Gastrocnemius medialis (tissue), 4 donors: Measurements from ENCODE around the gene ADAR.

Experiments used
- POLR2A ChIP-seq, 2 donors: fragments of 450-650 bp; IDR thresholded peaks; one replicate each; pipeline ENCODE4 v1.6.1; 2017; ENCODE audit warnings: antibody characterized with exemption in 2 of 2, mild to moderate bottlenecking in 2 of 2, moderate library complexity in 2 of 2
- TF ChIP-seq, protein P1 (sequence below), 5 experiments: fragments of 450-650 bp in 3 of 5; fragments of 200-600 bp in 2 of 5; sonication (generic) in 2 of 5; IDR thresholded peaks in 4 of 5; conservative IDR thresholded peaks in 1 of 5; 1 replicate in 4 of 5; 2 replicates in 1 of 5; pipeline ENCODE4 v1.5.1; 2016 to 2019; ENCODE audit warnings: antibody characterized with exemption in 5 of 5, mild to moderate bottlenecking in 3 of 5, moderate library complexity in 3 of 5

DNA sequence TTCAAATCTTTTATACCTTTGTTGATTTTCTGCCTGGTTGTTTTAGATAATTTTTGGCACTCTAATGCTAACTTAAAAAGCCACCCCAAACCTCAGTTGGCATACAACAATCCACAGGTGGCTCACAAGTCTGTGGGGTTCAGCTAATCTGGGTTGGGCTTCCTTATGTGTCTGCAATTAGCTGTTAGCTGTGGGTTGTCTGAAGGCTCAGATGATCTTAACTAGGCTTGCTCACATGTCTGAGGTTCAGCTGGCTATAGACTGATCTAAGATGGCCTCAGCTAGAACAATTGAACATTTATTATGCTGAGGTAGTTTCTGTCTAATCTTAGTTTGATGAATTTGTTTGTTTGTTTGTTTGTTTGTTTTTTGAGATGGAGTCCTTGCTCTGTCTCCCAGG lies 44.9 kb upstream of the ADAR start:
- TF ChIP-seq, protein P1, sequence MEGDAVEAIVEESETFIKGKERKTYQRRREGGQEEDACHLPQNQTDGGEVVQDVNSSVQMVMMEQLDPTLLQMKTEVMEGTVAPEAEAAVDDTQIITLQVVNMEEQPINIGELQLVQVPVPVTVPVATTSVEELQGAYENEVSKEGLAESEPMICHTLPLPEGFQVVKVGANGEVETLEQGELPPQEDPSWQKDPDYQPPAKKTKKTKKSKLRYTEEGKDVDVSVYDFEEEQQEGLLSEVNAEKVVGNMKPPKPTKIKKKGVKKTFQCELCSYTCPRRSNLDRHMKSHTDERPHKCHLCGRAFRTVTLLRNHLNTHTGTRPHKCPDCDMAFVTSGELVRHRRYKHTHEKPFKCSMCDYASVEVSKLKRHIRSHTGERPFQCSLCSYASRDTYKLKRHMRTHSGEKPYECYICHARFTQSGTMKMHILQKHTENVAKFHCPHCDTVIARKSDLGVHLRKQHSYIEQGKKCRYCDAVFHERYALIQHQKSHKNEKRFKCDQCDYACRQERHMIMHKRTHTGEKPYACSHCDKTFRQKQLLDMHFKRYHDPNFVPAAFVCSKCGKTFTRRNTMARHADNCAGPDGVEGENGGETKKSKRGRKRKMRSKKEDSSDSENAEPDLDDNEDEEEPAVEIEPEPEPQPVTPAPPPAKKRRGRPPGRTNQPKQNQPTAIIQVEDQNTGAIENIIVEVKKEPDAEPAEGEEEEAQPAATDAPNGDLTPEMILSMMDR (IDR thresholded peaks at IDR 0.05 in 4 of 5, conservative IDR thresholded peaks at IDR 0.05 in 1 of 5): no peak
- TF ChIP-seq POLR2A (IDR thresholded peaks at IDR 0.05): no peak
